ENCODE data around the gene ABCC9.

The ABCC9 gene

DNA sequence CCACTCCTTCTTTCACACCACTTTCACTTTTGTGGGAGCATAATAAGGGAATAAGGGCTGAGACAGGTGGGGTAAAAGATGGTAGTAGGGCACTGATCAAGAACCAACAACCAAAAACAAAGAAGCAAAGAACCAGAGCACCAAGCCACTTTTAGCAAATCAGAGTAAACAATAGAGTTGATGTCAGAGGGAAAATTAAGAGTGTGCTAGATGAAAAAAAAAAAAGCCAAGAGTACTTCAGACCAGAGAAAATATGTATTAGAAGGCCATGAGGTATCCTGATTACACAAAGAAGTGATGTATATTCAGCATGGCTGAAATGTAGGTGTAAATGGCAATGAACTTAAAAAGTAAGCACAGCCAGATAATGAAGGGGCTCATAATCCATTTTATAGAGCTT lies 75.4 kb downstream of the ABCC9 start:
- DNase-seq = no peak

GRCh38 chr12:21860534-21860933 lies 80.7 kb downstream of the ABCC9 start:
- DNase-seq = no peak

- no peak for DNase-seq
Measured at GRCh38 chr12:21860128-21860527, 81.1 kb downstream of the ABCC9 start.

GRCh38 chr12:21852251-21852650 lies 89.0 kb downstream of the ABCC9 start:
- no peak for DNase-seq

DNA sequence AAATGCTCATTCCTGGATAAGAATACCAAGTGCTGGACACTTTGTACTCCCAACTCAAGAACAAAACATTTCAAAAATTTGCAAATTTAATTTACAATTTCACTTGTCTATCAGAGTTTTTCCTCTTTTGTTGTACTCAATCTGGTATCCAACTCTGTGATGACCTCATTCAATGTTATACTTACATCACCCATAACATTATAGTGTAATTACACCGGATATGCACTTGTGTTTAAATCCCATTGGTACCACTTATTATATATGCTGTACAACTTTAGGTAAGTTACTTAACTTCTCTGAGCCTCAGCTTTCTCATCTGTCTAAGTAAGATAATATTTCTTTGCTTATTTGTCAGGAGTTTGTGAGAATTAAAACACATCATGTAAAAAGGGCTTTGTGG lies 90.1 kb downstream of the ABCC9 start:
- DNase-seq = no peak

DNA sequence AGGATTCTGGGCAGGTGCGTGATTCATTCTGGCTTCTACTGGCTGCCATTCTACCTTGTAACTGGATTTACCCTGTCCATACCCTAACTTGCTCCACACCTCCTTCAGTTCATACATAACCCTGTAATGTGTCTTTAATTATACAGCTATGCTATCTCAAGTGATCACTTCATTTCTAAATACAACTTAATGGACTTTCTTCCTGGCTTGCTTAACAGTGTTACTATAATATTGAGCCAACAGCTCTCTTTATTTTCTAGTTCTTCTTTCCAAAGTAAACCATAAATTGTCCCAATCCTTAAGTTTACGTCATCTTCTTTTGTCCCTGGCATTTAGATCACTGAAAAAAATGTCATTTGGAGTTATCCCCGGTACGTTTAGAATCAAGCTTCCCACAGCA lies 90.8 kb downstream of the ABCC9 start:
- no peak for DNase-seq

GRCh38 chr12:21849878-21850277 lies 91.3 kb downstream of the ABCC9 start:
- no peak for DNase-seq

DNA sequence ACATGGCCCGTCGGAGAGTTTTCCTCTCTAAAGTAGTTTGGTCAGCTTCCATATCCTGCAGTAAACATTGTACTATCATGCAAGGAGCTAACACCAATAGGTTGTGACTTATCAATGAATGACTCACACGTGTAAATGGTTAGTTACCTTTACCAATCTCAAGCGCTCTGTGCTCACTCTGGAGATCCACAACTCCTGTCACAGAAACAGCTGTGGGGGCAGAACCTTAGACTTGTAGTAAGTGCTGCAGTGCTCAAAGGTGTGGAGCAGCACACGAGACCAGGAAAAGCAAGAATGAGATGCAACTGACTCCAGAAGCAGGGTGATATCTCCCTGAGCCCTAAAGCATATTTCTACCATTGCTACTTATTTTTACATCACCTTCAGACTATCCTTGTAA lies 93.0 kb downstream of the ABCC9 start:
- no peak for DNase-seq

DNA sequence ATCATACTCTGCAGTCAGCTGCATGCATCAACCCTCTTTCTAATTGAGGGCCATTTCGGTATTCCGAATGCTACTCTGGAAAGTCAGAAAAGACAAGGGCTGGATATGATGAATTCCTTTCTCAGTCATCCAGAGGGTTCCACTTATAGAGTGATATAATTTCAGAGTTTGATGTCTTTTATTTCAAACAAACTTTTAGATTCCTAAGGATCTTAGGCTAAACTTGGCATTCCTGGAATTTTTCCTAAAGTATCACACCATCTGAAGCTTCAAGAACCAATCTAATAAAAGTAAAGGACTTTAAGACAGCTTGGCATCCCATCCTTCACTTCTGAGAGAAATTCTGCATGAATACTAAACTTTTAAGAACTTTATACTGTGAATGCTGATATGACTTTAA lies 97.4 kb downstream of the ABCC9 start:
- DNase-seq = no peak

DNA sequence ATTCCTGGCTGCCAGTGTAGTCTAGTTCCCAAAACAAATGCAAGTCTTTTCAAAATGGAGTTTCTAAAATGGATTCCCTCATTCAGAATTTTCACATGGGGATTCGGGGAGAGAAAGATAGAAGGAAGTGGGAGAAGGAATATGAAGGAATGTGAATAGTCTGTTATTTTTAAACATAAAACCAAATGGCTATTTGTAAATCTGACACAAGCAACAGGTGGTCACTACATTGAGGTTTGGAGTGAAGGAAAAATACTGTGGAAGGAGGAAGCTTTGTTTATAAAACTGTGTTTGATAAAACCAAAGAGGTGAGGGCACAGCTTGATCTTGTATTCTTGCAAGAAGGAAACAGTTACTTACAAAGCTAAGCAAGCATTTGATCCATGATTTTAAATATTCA lies 101.5 kb downstream of the ABCC9 start:
- DNase-seq = no peak

- DNase-seq = no peak
Measured at GRCh38 chr12:21837847-21838246, 103.4 kb downstream of the ABCC9 start.

DNA sequence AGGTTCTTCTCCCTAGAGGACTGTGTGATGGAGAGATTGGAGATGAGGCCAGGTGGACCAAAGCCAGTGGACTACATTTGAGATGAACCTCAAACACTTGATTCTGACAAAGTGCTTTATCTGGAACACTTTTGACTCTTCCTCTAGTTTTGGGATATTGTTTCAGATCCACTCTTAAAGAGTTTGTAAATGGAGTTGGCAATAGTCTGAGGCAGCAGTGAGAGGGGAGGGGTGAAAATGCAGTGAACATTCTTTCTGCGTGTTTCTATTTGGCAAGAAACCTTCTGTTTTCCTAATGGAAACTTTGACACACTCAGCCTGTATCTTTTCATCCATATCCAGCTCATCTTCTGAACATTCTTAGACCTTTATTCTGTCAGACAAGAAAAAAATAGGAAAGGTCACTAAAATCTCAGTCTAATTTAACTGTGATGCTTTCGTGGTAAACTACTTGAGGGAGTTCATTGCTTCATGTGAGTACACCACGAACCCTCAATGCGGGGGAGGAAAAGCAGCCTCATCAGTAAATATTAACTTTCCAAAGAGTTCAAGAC lies 109.4 kb downstream of the ABCC9 start:
- DNase-seq = no peak

- DNase-seq = no peak
Measured at GRCh38 chr12:21828779-21829178, 112.4 kb downstream of the ABCC9 start.

DNA sequence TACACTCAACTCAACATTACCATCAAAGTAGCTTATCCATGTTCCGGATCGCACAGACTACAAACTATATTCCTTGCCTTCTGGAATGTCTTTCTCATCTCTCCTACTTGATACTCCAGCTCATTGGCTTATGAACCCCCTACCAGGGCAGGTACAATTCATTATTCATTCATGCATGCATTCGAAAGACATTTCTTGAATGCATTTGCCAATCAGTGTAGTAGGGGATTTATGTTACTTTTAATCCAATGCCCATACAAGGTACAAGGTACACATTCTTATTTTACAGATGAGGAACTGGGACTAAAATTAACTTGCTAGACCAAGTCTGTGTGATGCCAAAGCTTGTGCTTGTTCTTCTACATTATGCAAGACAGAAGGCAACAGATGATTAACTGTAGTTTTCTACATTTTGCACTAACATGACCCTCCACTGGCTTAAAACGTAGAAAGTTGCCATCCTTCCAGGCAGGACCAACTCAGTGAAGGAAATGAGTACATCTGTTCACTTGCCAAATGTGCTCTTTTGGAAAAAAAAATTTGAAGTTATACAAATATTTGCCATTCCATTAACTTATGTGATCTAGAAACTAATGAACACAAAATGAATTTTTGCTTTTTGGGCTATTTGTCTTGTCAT lies 113.0 kb downstream of the ABCC9 start:
- no peak for DNase-seq

DNA sequence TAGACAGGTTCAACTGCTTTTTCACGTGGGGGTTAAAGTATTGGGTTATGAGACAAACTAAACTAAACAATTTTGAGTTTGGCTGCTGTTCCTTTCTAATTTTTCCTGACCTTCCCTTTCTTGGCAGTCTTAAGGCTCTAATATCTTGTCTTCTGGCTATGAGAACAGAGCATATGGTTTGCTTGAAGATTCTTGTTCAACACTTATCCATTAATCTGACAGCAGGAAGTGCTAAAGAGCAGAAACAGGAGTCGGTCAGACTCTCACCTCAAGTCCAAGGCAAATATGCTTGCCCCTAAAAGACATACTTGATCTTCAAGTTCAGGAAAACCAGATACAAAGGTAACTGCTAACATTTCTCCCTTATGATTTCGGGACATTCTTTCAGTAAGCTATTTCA lies 114.1 kb downstream of the ABCC9 start:
- DNase-seq = no peak

GRCh38 chr12:21826618-21826910 lies 114.7 kb downstream of the ABCC9 start:
- DNase-seq = no peak

DNA sequence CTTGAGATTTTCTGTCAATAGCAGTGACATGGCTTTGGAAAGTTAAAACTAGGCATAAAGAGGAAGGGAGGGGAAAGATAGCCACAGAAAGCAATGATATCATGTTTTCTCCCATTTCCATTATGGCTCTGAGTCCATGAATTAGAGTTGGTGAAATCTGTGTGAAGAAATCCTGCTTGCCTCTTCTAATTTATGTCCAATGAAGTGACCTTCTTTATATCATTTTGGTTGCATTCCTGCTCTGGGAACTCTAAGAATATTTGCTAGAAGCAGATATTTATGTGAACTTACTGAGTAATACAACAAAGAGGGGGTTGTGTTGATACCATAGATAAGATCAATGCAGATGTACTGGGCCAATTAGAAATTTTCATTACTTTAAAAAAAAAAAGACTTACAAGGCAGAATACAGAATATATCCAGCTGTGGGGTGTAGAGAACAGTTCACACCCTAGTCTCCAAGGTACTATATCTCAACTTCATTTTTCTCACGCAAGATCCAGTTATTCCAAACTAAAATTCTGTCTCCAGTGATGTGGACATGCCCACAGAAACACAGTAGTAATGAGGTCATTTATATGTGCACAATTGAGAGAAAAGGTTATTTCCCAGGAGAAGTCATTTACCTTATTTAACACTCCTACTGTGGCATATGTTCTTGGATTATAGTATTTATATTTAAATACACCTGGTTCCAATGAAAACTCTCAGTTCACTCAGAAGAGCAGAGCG lies 115.2 kb downstream of the ABCC9 start:
- no peak for DNase-seq

DNA sequence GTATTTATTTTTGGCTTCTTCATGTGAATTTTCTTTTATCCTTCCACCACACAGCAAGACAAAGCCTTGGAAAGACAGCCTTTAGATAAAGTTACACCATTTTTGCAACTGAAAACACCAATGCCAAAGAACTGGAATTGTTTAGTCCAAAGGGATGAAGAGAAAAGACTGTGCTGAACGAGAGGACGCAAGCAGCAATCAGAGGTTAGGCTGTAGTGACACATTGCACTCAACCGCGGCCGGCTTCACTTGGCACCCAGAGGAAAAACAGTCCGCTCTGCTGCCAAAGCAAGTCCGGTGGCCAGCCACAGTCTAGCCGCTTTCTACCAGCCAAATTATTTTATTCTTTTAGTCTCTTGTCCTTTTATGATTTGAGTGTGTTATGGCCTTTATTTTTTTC lies 117.6 kb downstream of the ABCC9 start:
- DNase-seq = no peak

- no peak for DNase-seq
Measured at GRCh38 chr12:21819678-21820077, 121.5 kb downstream of the ABCC9 start.

DNA sequence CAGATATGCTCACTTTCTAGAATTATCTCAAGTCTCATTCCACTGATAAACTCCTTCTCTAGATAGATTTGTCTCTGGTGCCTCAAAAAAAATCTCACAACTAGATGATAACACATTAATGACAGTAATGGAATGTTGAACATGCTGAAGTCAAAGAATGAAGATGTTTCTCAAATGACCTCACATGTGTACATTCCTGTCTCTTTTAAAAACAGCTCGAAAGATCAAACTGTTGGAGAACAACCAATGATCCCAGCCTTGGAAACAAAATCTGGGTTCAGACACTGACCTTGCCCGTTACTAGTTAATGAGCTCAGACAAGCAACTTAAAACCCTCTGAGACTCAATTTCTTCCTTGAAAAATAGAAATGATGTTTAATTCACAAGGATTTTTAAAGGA lies 122.0 kb downstream of the ABCC9 start:
- DNase-seq = no peak

DNA sequence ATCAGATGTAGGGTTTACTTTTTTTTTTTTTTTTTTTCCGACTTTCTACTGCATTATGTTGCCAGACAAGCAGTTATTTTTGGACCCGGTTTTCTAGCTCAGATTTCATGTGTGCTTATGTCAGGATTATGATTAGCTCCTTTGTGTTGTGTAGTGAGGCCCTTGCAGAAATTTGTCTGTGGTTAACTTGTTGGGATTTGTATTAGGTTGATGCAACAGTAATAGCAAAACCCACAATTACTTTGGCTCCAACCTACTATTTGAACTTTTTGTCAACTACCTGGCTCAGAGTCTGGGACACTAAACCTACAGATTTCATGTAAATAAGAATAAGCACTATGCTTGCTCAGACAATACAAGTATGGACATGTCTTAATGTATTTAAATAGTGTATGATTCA lies 122.6 kb downstream of the ABCC9 start:
- no peak for DNase-seq

- no peak for DNase-seq
Measured at GRCh38 chr12:21815306-21816062, 125.7 kb downstream of the ABCC9 start.

- no peak for DNase-seq
Measured at GRCh38 chr12:21814814-21815213, 126.4 kb downstream of the ABCC9 start.

DNA sequence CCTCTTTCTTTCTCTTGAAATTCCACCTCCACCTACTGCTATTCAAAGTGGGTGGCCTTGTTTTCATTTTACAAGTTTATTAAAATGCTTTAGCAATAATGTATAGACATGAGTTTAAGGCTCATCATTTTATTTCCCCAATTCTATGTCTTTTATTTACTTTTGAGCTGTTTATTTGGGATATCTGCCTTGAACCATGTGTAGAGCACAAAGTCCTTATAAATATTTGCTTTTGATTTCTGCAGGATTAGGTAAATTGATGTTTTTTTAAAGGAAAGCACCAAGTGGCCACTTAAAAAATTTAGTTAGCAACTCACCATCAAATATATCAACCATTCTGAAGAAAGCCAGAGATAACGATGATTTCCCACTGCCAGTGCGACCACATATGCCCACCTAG lies 126.9 kb downstream of the ABCC9 start:
- DNase-seq = no peak

Measured in DMS153 (cell line).